Neural progenitor cell (in vitro differentiated cells): ENCODE data around the gene GRK1. TPM values are rescaled to one million over a fixed set of nuclear protein-coding genes. Genes with fewer than 3 reads are reported as not detected.

Source experiments
- DNase-seq: peaks from one replicate; pipeline ENCODE4 v3.0.0-alpha.2; 2016; ENCODE audit warnings: low spot score
- H2AFZ ChIP-seq: fragments of 200-600 bp; sonication (generic); replicated peaks from 2 replicates; pipeline ENCODE4 v1.6.1; 2016; ENCODE audit warnings: antibody characterized with exemption
- H3F3A ChIP-seq: fragments of 200-600 bp; sonication (generic); 2 replicates; pipeline ENCODE4 v1.6.1; 2016; ENCODE audit warnings: antibody characterized with exemption, low read depth
- H3K27ac ChIP-seq: fragments of 200-600 bp; sonication (generic); 2 replicates; pipeline ENCODE4 v1.5.1; 2016; ENCODE audit warnings: mild to moderate bottlenecking
- H3K27me3 ChIP-seq: fragments of 200-600 bp; sonication (generic); 2 replicates; pipeline ENCODE4 v1.6.1; 2016; ENCODE audit warnings: mild to moderate bottlenecking, moderate library complexity
- H3K36me3 ChIP-seq: fragments of 200-600 bp; sonication (generic); 2 replicates; pipeline ENCODE4 v1.5.1; 2016
- H3K4me1 ChIP-seq: fragments of 200-600 bp; sonication (generic); 2 replicates; pipeline ENCODE4 v1.6.1; 2016; ENCODE audit warnings: mixed run types
- H3K4me2 ChIP-seq: fragments of 200-600 bp; sonication (generic); 2 replicates; pipeline ENCODE4 v1.6.1; 2016
- H3K4me3 ChIP-seq: fragments of 200-600 bp; sonication (generic); 2 replicates; pipeline ENCODE4 v1.5.1; 2016
- H3K79me2 ChIP-seq: fragments of 200-600 bp; sonication (generic); 2 replicates; pipeline ENCODE4 v1.6.1; 2016; ENCODE audit warnings: low read depth
- H3K9ac ChIP-seq: fragments of 200-600 bp; sonication (generic); 2 replicates; pipeline ENCODE4 v1.6.1; 2016
- H3K9me3 ChIP-seq: fragments of 200-600 bp; sonication (generic); 2 replicates; pipeline ENCODE4 v1.5.1; 2016; ENCODE audit warnings: low read depth
- H4K20me1 ChIP-seq: fragments of 200-600 bp; sonication (generic); 2 replicates; pipeline ENCODE4 v1.6.1; 2016; ENCODE audit warnings: low read depth
- H3K27ac Mint-ChIP-seq: 3 replicates; pipeline ENCODE4 v1.8.0; 2021; ENCODE audit warnings: mixed read lengths
- H3K27me3 Mint-ChIP-seq: 2 replicates; pipeline ENCODE4 v1.8.0; 2022; ENCODE audit warnings: low read depth, mild to moderate bottlenecking, inconsistent platforms, moderate library complexity, mixed read lengths; ENCODE audit not compliant: insufficient read depth
- H3K36me3 Mint-ChIP-seq: 3 replicates; pipeline ENCODE4 v1.8.0; 2021; ENCODE audit warnings: mixed read lengths
- H3K4me1 Mint-ChIP-seq: 3 replicates; pipeline ENCODE4 v1.8.0; 2021; ENCODE audit warnings: mixed read lengths
- H3K4me3 Mint-ChIP-seq: 3 replicates; pipeline ENCODE4 v1.8.0; 2021; ENCODE audit warnings: mild to moderate bottlenecking, moderate library complexity, mixed read lengths
- H3K9me3 Mint-ChIP-seq: 3 replicates; pipeline ENCODE4 v1.8.0; 2020; ENCODE audit warnings: mixed read lengths
- CTCF ChIP-seq: fragments of 200-600 bp; sonication (generic); IDR thresholded peaks from 2 replicates; pipeline ENCODE4 v1.5.1; 2017; ENCODE audit warnings: antibody characterized with exemption, mild to moderate bottlenecking
- EZH2 ChIP-seq: fragments of 200-600 bp; sonication (generic); IDR thresholded peaks from 2 replicates; pipeline ENCODE4 v1.6.1; 2017; ENCODE audit warnings: antibody characterized with exemption, mild to moderate bottlenecking, moderate library complexity
- EZH2phosphoT487 ChIP-seq: fragments of 200-600 bp; sonication (generic); IDR thresholded peaks from 2 replicates; pipeline ENCODE4 v1.6.1; 2017; ENCODE audit warnings: antibody characterized with exemption
- total RNA-seq: library from RNA; depleted of rRNA; stranded (reverse); fragments of >200 nt; gene quantifications from 2 replicates; pipeline ENCODE4 v1.2.3, GENCODE V29; 2015; ENCODE audit warnings: low replicate concordance

The GRK1 gene
- total RNA-seq, 1 donor from 2014 or later = not detected

- H3K9ac ChIP-seq = no peak overlapping the region
- H3K27me3 Mint-ChIP-seq = no peaks in the 10 kb centered on the region
- DNase-seq = no peak
- H3F3A ChIP-seq = peaks cover 4% of the 10 kb centered on the region
- no peaks in the 10 kb centered on the region for H3K9me3 Mint-ChIP-seq
- H3K4me3 Mint-ChIP-seq = no peak overlapping the region
- H3K4me1 Mint-ChIP-seq = peaks cover 20% of the 10 kb centered on the region
- peaks cover 15% of the 10 kb centered on the region for H4K20me1 ChIP-seq
- no peak overlapping the region for H3K27ac ChIP-seq
- H3K4me1 ChIP-seq = no peaks in the 10 kb centered on the region
- H2AFZ ChIP-seq = no peak overlapping the region
- peaks cover 45% of the 10 kb centered on the region for H3K79me2 ChIP-seq
- peaks cover 34% of the 10 kb centered on the region for H3K36me3 Mint-ChIP-seq
- H3K36me3 ChIP-seq = no peaks in the 10 kb centered on the region
- no peaks in the 10 kb centered on the region for H3K27me3 ChIP-seq
- H3K4me2 ChIP-seq = no peak overlapping the region
- TF ChIP-seq EZH2 = no peak
- no peak for TF ChIP-seq EZH2phosphoT487
- TF ChIP-seq CTCF = no peak
- no peak overlapping the region for H3K4me3 ChIP-seq
- no peak overlapping the region for H3K27ac Mint-ChIP-seq
- no peaks in the 10 kb centered on the region for H3K9me3 ChIP-seq
Observed at GRCh38 chr13:113629866-113630265, 37.2 kb upstream of the GRK1 start.

GRCh38 chr13:113630296-113630695, 36.7 kb upstream of the GRK1 start:
- peak overlapping the region; percentile 37 for H3K27ac Mint-ChIP-seq
- no peaks in the 10 kb centered on the region for H3K9me3 Mint-ChIP-seq
- no peaks in the 10 kb centered on the region for H3K36me3 ChIP-seq
- no peaks in the 10 kb centered on the region for H3K9me3 ChIP-seq
- peaks cover 15% of the 10 kb centered on the region for H4K20me1 ChIP-seq
- no peaks in the 10 kb centered on the region for H3K27me3 ChIP-seq
- H3K4me1 Mint-ChIP-seq = peaks cover 20% of the 10 kb centered on the region
- no peaks in the 10 kb centered on the region for H3K4me1 ChIP-seq
- H3K4me2 ChIP-seq = no peak overlapping the region
- peaks cover 42% of the 10 kb centered on the region for H3K79me2 ChIP-seq
- no peak overlapping the region for H3K4me3 ChIP-seq
- no peak overlapping the region for H3K4me3 Mint-ChIP-seq
- H3F3A ChIP-seq = no peaks in the 10 kb centered on the region
- H3K27me3 Mint-ChIP-seq = no peaks in the 10 kb centered on the region
- DNase-seq = no peak
- TF ChIP-seq EZH2 (no peak), EZH2phosphoT487 (no peak), CTCF (no peak)
- no peak overlapping the region for H3K9ac ChIP-seq
- peaks cover 34% of the 10 kb centered on the region for H3K36me3 Mint-ChIP-seq
- H3K27ac ChIP-seq = no peak overlapping the region
- no peak overlapping the region for H2AFZ ChIP-seq

GRCh38 chr13:113630804-113631203, 36.2 kb upstream of the GRK1 start:
- TF ChIP-seq EZH2phosphoT487 = no peak
- no peak for TF ChIP-seq EZH2
- Histone ChIP-seq H3K79me2 (peaks cover 38% of the 10 kb centered on the region), H3K4me2 (no peak overlapping the region), H4K20me1 (peaks cover 15% of the 10 kb centered on the region), H3K36me3 (no peaks in the 10 kb centered on the region), H3K9me3 (no peaks in the 10 kb centered on the region), H3K4me1 (no peaks in the 10 kb centered on the region), H3K4me3 (no peak overlapping the region), H3F3A (no peaks in the 10 kb centered on the region), H3K27me3 (no peaks in the 10 kb centered on the region), H2AFZ (no peak overlapping the region), H3K9ac (no peak overlapping the region), H3K27ac (no peak overlapping the region)
- no peaks in the 10 kb centered on the region for H3K27me3 Mint-ChIP-seq
- H3K9me3 Mint-ChIP-seq = no peaks in the 10 kb centered on the region
- H3K4me3 Mint-ChIP-seq = no peak overlapping the region
- H3K4me1 Mint-ChIP-seq = peaks cover 20% of the 10 kb centered on the region
- H3K27ac Mint-ChIP-seq = no peak overlapping the region
- H3K36me3 Mint-ChIP-seq = peaks cover 33% of the 10 kb centered on the region
- DNase-seq = no peak

GRCh38 chr13:113631341-113632095, 35.5 kb upstream of the GRK1 start:
- Mint-ChIP-seq H3K9me3 (no peaks in the 10 kb centered on the region), H3K27ac (peak overlapping the region; percentile 3), H3K4me3 (no peak overlapping the region), H3K27me3 (no peaks in the 10 kb centered on the region), H3K36me3 (peaks cover 36% of the 10 kb centered on the region), H3K4me1 (peaks cover 20% of the 10 kb centered on the region)
- no peaks in the 10 kb centered on the region for H3K36me3 ChIP-seq
- H3K9me3 ChIP-seq = no peaks in the 10 kb centered on the region
- no peak overlapping the region for H3K9ac ChIP-seq
- H4K20me1 ChIP-seq = peaks cover 15% of the 10 kb centered on the region
- H3K27ac ChIP-seq = no peak overlapping the region
- no peak overlapping the region for H2AFZ ChIP-seq
- no peak overlapping the region for H3K4me2 ChIP-seq
- no peak overlapping the region for H3K4me3 ChIP-seq
- peaks cover 31% of the 10 kb centered on the region for H3K79me2 ChIP-seq
- H3K4me1 ChIP-seq = no peaks in the 10 kb centered on the region
- DNase-seq = no peak
- H3F3A ChIP-seq = no peaks in the 10 kb centered on the region
- H3K27me3 ChIP-seq = no peaks in the 10 kb centered on the region
- TF ChIP-seq EZH2 (no peak), CTCF (no peak), EZH2phosphoT487 (no peak)
